ENCODE results near the gene SLC25A42.
"Not testable (repeated sequence)": the region's sequence is repeated elsewhere in the genome, so short reads cannot be mapped to it uniquely, and the experiment has no call there.

Gene SLC25A42

DNA sequence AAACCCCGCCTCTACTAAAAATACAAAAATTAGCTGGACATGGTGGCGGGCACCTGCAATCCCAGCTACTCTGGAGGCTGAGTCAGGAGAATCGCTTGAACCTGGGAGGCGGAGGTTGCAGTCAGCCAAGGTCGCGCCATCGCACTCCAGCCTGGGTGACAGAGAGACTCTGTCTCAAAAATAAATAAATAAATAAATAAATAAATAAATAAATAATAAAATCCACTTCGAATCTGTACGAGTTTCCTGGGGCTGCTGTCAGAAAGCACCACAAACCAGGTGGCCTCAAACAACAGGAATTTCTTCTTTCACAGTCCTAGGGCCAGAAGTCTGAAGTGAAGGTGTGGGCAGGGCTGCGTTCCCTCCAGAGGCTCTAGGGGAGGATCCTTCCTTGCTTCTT is 38.8 kb downstream of the SLC25A42 start:
- in situ Hi-C loops (cut with MboI; ENCODE audit: low sequenced_read_pairs) = not testable (repeated sequence)

DNA sequence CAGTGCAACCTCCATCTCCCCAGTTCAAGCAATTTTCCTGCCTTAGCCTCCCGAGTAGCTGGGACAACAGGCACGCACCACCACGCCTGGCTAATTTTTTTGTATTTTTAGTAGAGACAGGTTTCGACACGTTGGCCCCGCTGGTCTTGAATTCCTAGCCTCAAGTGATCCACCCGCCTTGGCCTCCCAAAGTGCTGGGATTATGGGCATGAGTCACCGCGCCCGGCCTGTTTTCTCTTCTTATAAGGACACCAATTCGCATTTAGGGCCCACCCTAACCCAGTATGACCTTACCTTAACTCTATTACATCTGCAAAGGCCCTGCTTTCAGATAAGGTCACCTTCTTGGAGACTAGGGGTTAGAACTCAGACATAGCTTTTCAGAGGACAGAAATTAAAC is 39.4 kb downstream of the SLC25A42 start:
- in situ Hi-C loops (cut with MboI; ENCODE audit: low sequenced_read_pairs) = no loop called here

DNA sequence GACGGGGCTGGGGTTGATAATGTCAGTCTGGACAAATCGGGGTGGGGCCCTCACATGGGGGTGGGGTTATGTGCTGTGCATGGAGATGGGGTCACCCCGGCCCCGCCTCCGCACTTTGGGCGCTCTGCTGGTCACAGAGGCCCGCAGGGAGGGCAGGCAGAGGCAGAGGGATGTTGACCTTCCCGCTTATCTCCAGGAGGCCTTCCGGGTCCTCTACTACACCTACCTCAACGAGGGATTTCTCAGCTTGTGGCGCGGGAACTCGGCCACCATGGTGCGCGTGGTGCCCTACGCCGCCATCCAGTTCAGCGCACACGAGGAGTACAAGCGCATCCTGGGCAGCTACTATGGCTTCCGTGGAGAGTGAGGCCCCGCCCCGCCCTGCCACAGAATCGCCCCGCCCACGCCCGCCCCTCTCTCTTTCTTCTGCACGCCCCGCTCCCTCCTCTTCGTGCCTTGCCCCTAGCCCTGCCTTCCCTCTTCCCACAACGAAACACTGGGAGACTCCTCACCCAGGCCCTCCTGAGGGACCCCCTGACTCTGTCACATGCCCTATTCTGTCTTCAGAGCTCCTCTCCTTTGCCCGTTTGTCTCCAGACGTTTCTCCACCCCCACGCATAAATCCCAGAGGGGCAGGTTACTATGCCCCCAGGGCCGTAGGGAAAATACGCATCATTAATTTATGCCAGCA is 41.7 kb downstream of the SLC25A42 start:
- in situ Hi-C loops (cut with MboI; ENCODE audit: low sequenced_read_pairs) = no loop called here

DNA sequence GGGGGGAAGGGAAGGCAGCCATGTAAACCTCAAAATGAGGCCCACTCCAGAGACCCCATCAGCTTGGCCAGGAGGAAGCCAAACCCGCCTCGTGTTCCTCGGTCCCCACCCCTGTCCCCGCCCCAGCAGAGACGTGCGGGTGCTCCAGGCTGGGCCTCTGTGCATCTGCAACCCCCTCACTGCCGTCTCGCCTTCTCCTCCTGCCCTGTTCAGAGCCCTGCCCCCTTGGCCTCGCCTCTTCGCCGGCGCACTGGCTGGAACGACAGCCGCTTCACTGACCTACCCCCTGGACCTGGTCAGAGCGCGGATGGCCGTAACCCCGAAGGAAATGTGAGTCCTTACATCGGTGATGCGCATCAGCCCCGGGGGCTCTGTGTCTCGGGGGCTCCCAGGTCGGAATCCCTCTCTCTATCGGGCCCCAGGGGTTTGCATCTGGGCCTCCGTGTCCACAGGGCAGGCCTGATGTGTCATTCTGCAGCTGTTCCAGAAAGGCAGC is 42.3 kb downstream of the SLC25A42 start:
- in situ Hi-C loops (cut with MboI; ENCODE audit: low sequenced_read_pairs) = no loop called here

DNA sequence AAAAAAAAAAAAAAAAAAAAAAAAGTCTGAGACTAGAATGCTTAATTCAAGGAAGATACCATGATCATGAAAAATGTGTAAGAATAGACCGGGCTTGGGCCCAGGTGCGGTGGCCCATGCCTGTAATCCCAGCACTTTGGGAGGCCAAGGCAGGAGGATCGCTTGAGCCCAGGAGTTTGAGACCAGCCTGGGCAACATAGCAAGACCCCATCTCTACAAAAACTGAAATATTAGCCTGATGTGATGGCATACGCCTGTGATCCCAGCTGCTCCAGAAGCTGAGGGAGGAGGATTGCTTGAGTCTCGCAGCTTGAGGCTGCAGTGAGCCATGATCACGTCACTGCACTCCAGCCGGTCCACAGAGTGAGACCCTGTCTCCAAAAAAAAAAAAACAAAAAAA is 43.1 kb downstream of the SLC25A42 start:
- in situ Hi-C loops (cut with MboI; ENCODE audit: low sequenced_read_pairs) = not testable (repeated sequence)

DNA sequence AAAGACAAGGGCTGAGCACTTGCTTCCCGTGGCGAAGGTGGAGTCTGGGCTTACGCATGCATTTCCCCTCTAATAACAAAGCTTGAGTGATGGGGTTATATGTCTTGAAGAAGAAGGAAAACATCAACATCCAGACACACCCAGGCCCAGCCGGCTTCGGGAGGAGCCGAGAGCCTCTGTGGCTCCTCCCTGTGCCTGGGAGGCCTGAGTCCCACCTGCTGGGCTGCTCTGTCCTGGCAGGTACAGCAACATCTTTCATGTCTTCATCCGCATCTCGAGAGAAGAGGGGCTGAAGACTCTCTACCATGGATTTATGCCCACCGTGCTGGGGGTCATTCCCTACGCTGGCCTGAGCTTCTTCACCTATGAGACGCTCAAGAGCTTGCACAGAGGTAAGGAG is 43.9 kb downstream of the SLC25A42 start:
- in situ Hi-C loops (cut with MboI; ENCODE audit: low sequenced_read_pairs) = no loop called here

DNA sequence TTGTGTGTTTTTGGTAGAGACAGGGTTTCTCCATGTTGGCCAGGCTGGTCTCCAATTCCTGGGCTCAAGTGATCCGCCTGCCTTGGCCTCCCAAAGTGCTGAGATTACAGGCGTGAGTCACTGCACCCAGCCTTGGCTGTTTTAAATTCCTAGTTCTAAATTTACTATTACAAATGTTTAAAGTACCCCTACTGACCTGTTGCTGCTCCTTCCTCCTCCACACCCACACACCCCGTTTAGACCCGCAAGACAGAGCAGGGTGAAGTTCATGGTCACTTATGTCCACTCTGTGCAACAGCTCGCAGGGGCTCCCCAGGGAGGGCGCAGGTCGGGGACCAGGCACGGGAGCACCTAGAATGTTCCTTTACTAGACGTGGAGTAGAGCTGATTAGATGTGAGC is 45.8 kb downstream of the SLC25A42 start:
- in situ Hi-C loops (cut with MboI; ENCODE audit: low sequenced_read_pairs) = no loop called here

DNA sequence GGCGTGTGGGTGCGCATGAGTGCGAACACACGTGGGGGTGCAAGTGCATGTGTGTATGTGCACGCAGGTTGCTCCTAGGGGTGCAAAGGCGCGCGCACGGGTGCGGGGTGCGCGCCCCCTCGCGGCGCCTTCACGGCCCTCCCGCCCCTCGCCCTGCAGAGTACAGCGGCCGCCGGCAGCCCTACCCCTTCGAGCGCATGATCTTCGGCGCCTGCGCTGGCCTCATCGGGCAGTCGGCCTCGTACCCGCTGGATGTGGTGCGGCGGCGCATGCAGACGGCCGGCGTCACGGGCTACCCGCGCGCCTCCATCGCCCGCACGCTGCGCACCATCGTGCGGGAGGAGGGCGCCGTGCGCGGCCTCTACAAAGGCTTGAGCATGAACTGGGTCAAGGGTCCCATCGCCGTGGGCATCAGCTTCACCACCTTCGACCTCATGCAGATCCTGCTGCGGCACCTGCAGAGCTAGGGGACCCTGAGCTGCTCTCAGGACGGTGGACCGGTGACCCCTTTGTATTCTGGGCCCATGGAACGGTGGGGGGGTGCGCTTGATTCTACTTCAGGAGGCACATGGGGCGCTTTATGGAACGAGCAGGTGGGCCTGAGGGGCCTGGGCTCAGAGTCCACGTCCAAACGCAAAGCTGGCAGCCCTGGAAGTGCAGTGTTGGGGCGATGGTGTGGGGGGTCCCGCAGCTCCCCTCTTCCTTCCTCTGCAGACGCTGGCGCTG is 46.8 kb downstream of the SLC25A42 start:
- in situ Hi-C loops (cut with MboI; ENCODE audit: low sequenced_read_pairs) = no loop called here

DNA sequence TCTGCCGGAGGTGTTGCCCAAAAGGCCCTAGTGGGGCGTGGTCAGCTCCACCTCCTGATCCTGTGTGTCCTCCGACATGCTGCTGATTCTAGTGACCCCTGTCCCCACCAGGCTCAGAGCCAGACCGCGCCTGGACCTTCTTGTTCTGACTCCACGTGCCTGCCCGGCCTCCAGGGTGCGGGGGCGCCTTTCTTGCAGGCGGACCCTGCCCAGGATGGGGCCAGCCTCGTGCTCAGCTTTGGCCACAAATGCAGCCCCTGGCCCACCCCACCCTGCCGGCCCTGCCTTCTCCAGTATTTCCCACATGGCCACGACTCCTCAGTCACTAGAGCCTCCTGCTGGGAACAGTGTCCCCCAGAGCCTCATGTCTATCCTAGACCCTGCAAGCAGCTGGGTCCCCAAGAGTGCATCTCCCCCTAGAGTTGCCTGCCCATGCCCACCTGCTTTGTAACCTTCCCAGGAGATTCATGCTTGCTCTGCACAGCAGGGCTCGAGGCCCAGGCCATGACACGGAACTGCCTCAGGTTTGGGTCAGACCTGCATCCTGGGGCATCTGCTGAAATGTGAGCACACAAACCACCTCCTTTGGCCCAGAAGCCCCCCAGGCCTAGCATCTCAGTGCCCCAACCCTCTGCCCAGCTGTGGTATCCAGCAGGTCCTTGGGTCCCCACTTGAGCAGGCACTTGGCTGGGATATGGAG is 47.5 kb downstream of the SLC25A42 start:
- in situ Hi-C loops (cut with MboI; ENCODE audit: low sequenced_read_pairs) = no loop called here

DNA sequence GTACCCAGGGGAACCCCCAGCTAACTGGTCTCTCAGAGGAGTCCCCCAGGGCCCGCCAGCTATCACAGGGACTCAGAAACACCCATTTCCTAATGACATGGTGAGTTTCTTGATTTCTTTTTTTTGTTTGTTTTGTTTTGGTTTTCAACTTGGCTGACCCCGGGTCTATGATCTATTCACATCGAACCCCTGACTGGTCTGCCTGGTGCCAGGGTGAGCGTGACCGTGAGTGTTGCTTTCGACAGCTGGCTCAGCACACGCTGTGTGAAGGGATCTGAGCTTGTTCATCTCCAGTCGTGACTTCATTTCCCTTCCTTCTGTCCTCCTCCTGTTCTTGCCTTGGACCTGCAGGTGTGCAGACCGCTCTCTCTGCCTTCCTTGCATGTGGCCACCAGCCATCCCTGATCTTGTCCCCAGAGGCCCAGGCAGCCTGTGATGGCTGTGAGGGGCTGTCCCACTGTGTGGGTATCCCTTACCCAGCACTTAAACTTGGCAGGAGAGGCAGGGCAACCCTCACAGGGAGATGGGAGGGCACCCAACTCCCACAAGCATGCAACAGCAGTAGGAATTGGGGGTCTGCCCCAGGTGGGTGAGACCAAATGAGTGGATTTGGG is 48.3 kb downstream of the SLC25A42 start:
- in situ Hi-C loops (cut with MboI; ENCODE audit: low sequenced_read_pairs) = no loop called here

DNA sequence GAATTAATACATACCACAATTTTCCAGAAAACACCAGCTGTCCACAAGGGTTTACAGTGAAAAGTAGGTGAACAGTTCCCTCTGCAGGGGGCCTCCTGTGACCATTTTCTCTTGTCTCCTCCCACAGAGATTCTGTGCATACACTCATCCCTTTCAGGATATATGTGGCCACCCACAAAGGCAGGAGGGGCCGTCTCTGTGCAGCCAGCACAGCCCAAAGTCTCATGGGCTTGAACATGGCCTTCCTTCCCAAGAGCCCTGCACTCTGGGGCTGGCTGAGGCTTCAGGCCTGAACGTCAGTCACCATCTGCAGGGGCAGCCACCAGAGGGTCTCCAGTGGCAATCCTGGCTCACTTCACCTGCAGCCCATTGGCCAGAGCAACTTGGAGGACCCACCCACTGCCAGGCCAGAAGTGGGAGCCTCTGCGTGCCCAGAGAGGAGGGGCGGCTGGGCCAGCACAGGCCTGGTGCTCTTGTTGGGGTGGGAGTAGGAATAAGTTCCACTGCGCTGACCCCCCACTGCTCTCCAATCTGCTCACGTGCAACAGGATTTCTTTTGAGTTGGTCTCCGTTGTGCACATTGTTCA is 49.3 kb downstream of the SLC25A42 start:
- in situ Hi-C loops (cut with MboI; ENCODE audit: low sequenced_read_pairs) = no loop called here

DNA sequence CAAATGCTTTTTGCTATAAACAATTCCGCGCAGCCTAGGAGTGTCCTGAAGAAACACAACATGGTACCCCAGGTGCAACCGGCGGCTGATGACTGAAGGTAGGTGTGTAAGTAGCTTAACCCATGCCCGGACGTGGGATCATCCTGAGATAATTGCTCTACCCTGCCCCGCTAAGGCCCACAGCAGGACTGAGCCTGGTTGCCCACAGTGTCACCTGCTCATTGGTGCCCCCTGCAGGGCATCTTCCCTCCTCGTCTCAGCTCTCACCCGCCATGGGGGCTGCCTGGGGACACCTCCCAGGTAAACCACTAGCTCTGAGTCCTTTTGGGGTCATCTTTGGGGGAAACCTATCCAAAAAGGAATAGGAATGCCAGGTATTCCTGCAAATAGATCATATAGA is 52.2 kb downstream of the SLC25A42 start:
- in situ Hi-C loops (cut with MboI; ENCODE audit: low sequenced_read_pairs) = no loop called here

DNA sequence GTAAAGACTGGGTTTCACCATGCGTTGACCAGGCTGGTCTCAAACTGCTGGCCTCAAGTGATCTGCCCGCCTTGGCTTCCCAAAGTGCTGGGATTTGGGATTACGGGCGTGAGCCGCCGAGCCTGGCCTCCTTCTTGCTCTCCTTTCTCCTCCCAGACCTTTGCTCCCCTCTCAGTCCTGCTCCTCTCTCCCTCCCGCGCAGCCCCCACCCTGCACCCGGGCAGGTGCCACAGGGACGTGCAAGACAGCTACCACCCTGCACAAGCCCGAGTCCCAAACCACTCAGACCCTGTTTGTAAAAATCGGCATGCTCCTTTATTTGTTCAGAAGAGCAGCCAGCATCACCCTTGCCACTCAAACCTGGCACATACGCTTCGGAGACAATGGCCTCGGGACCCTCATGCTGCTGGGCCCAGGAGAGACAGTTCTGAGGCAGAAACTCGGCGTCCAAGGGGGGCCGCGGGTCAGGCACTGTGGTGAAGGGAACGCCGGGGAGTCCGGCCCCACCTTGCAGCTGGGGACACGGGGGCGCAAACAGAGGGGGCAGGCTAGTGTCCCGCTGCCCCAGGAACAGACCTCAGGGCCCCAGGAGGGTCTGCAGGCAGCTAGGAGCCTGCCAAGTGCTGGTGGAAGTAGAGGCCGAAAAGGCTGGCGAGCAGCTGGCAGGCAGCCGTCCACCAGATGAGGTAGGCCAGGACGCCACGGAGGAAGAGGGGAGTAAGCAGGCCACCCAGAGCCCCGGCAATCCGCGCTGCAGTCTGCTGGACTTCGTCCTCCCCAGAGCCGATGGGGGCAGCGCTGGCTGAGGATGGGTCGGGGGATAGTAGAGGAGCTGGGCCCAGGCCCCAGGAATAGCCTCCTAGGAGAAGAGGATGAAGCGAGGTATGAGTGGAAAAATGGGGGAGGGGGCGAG is 55.8 kb downstream of the SLC25A42 start:
- in situ Hi-C loops (cut with MboI; ENCODE audit: low sequenced_read_pairs) = no loop called here

DNA sequence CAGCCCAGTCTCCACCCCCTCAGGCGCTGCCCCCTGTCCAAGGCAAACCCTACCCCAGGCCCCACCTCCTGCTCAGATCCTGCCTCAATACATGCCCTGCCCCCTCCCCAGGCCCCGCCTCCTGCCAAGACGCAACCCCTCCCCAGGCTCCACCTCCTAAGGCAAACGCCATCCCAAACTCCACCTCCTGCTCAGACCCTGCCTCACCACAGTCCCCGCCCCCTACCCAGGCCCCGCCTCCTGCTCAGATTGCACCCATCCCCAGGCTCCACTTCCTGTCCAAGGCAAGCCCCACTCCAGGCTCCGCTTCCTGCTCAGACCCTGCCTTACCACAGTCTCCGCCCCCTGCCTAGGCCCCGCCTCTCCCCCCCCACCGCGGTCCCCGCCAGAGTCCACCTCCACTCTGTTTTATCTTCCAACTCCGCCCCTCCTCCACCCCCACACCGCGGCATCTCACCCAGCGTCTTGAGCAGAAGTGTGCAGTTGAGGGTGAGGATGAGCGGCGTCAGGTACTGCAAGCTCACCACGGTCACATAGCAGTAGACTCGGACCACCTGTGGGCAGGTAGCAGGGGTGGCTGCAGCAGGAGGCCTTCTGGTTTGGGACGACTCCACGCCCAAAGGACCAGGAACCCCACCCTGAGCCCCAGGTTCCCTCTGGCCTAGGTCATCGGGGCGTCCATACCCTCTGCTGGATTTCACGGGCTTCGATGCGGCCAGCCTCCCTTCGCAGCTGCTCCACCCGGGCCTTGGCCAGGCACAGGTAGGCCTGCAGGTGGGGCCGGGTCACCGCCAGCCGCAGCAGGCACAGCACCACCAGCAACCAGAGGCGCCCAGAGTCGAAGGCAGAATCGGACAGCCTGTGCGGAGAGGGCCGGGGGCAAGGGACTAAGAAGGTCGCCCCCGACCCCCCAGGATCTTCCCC is 56.8 kb downstream of the SLC25A42 start:
- in situ Hi-C loops (cut with MboI; ENCODE audit: low sequenced_read_pairs) = no loop called here

DNA sequence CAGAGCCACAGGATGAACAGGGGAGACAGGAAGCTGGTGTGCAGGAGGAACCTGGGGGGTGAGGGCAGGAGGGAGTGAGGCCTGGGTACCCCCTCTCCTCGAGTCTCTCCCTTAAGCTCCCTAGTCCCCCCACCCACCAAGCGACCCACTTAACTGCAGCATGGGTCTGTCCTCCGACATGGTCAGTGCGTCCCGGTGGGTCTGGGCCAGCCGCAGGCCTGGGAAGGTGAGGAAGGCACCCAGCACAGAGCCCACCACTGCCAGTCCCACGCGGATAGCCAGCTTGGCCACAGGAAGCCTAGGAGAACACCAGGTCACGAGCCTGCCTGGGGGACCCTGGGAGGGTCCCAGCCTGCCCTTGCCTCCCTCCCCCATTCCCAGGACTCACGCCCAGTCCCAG is 57.6 kb downstream of the SLC25A42 start:
- in situ Hi-C loops (cut with MboI; ENCODE audit: low sequenced_read_pairs) = no loop called here

DNA sequence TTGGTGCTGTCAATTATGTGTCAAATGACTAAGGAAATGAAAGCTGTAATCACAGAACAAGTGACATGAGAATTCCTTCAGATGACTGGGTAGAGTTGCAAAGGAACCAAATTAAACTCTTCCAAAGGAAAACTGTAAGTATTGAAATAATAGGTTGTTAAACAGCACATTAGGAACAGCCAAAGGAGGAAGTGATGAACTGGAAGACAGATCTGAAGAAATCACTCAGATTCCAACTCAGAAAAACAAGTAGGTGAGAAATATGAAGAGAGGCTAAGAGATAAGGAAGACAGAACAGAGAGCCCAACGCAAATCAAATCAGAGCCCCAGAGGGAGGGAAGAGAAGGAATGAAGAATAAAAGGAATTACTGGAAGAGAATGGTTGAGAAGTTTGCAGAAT is 59.1 kb downstream of the SLC25A42 start:
- in situ Hi-C loops (cut with MboI; ENCODE audit: low sequenced_read_pairs) = no loop called here

DNA sequence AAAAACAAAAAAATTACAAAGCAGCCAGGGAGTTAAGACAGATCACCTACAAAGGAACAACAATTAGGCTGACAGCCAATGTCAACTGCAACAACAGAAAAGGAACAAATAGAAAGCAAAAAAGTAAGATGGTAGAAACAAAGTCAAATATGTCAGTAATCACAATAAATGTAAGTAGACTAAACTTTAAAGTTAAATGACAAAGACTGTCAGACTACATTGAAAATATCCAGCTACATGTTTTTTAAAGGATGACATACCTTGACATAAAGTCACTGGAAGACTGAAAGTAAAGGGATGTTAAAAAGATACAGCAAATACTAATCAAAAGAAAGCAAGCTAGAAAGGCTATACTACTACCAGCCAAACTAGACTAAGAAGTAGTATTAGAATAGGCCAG is 59.6 kb downstream of the SLC25A42 start:
- in situ Hi-C loops (cut with MboI; ENCODE audit: low sequenced_read_pairs) = no loop called here

DNA sequence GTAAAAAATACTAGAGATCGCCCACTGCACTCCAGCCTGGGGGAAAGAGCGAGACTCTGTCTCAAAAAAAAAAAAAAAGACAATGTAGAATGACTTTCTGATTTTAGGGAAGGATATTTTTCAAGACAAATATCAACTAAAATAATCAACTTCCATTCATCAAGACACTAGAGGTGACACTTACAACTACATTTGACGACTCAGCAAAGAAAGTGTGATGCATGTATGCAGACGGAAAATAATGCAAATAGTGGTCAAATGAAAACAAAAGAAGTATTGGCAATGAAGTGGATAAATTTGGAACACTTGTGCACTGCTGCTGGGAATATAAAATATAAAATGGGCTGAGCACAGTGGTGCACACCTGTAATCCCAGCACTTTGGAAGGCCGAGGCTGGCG is 62.3 kb downstream of the SLC25A42 start:
- in situ Hi-C loops (cut with MboI; ENCODE audit: low sequenced_read_pairs) = no loop called here

DNA sequence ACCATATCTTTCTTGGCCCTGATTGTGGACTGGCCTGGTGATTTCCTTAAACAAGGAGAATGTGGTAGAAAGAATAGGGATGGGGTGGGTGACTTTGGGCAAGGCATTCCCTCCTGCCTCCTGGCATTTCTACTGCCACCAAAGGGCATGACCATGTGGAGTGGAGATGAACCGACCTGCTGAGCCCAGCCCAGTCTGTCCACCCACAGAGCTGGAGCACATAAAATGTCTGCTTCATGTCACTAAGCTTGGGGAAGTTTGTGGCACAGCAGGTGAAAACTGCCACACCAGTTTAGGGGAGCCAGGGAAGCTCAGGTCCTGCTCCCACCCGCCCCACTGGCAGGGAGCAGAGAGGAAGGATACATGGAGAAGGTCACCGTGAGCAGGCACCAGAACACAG is 68.2 kb downstream of the SLC25A42 start:
- in situ Hi-C loops (cut with MboI; ENCODE audit: low sequenced_read_pairs) = no loop called here

Data from HL-60/S4 treated with phorbol 12-myristate 13-acetate at 8.2 ng/mL for 4 days and 3 days (cell line).